PC-9 (cell line): ENCODE data around the gene SYDE2.

Source experiments
- CTCF ChIP-seq: fragments of 200-600 bp; sonication (generic); conservative IDR thresholded peaks from 2 replicates; pipeline ENCODE4 v1.6.1; 2017; ENCODE audit warnings: mixed run types, antibody characterized with exemption, mild to moderate bottlenecking, moderate library complexity
- EZH2 ChIP-seq: fragments of 200-600 bp; sonication (generic); IDR thresholded peaks from 2 replicates; pipeline ENCODE4 v1.8.0; 2017; ENCODE audit warnings: antibody characterized with exemption, low read depth

DNA sequence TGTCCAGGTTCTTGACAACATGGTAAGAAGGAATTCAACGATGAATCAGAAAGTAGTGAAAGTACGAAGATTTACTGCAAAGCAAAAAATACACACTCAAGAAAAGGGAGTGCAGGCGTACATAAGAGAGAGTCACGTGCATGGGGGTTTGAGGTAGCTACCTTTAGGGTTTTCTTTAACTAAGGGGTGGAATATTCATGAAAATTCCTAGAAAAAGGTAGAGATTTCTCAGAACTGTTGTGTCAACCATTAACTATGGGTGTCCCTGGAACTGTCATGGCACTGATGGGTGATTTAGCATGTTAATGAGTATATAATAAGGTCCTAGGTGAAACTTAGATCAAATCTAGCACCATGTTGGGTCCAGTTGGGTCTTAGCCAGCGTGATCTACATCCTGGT lies 22.5 kb upstream of the SYDE2 start:
- TF ChIP-seq CTCF (no peak), EZH2 (no peak)
